A204.1 (cell line): ENCODE measurements around the gene NFKB2.

Source experiments
- FAIRE-seq: peaks from 2 replicates; lab custom pipeline; 2012; peaks lifted over from hg19 to GRCh38; lab: Jason Lieb, UNC

NFKB2 gene

GRCh38 chr10:102395400-102396316 is at the start of gene NFKB2:
TSS of gene NFKB2 (plus strand) at chr10:102395705. CDS start at chr10:102395960, 255 bp downstream.
- FAIRE-seq, result no peak

GRCh38 chr10:102347236-102347828 is 48.2 kb upstream of the NFKB2 start:
- FAIRE-seq, result no peak

DNA sequence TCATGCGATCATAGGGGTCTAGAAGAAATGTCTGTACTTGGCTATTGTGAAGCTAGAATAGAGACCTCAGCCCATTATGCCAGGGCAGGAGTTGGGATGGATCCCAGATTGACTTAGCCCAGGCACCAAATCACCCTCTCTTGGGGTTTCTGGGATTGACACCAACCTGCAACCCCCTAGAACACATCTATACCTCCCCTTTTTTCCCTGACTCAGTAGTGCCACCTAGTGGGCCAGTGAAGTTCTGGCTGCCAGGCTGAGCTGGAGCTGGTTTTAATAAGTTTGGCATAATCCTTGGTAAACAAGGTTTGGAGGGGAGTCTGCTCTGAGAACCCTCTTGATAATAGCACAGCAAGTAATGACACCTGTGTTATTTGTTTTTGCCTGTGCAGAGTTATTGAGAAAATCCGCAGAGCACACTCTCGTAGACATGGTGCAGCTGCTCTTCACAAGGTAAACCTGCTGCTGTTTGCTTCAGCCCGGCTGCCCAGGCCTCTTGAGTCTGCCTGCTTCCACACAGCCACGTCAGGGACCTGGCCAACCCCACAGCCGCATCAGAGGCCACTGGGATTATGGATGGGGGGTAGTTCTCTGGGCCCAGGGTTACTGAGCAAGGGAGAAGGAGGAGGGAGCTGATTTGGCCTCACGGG is 43.3 kb upstream of the NFKB2 start:
- FAIRE-seq, result peak; percentile 16

DNA sequence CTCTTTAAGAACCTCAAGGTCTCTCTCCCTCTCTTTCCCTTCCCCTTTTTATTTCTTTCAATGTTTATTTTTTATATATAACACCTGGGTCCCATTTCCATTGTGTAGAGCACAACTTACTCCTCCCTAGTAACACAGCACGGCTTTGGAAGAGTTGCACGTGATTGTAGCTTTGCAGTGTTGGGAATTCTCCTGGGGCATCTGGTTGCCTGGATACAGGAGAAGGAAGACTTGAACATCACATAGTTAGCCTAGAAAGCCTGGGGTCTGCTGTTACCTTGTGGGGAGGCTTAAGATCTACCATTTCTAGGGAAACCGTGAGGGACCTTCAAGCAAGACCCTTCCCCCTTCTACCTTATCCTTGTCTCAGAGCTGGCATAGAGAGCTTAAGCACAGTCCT is 41.1 kb upstream of the NFKB2 start:
- FAIRE-seq, result no peak

DNA sequence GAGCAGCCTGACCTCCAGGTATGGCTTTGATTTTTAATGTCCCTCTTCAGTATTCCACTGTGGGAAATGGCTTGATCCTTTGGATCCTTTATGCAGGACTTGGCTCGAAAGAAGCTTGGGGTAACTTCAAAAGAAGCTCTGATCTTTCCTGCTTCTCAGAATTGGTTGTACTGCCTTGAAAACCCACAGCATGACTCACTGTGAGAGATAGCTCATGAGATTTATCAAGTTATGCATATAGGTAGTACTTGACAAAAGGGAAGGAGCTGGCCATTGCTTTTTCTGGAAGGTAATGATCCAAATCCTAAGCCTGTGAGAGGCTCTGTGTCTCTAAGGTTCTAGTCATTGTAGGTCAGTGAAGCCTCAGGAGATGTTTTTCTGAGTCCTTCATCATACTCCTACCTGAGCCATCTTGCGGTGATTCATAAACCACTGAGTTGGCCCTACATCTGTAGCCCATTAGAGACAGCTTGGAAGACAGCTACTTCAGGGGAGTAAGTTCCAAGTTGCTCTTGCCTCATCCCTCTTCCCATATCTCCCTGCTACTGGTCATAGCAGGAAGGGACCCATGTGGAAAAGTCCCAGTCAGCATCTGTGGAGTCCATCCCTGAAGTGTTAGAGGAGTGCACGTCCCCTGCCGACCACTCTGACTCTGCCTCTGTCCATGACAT is 36.7 kb upstream of the NFKB2 start:
- FAIRE-seq, result no peak

DNA sequence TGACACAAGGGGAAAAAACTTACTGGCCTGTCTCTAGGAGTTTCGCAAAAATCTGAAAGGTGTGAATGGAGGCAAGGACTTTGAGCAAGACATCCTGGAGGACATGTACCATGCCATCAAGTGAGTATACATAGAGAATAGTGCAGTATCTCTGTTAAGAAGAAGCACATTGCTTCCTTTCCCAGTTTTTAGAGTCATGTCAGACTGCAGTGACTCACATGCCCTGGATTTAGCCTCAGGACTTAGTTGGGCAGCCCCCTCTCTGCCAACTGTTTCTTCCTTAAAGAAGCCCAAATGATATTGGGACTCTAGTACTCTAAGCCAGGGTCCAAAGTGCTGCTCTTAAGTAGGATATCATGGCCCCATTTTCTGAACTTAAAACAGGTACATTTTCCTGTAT is 28.1 kb upstream of the NFKB2 start:
- FAIRE-seq, result no peak

DNA sequence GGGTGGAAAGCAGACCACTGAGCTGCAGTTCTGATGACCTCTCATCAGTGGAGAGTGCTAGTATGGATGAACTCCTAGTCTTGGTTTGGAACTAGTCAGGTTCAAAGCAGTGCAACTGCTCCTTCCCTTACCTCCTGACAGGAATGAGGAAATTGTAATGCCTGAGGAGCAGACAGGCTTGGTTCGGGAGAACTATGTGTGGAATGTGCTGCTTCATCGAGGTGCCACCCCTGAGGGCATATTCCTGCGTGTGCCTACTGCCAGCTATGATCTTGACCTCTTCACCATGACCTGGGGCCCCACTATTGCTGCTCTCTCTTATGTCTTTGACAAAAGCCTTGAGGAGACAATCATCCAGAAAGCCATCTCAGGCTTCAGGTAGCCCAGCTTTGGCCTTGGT is 27.4 kb upstream of the NFKB2 start:
- FAIRE-seq, result no peak

- FAIRE-seq, result no peak
These were observed 24.2 kb upstream of the NFKB2 start for GRCh38 chr10:102371295-102371694.

DNA sequence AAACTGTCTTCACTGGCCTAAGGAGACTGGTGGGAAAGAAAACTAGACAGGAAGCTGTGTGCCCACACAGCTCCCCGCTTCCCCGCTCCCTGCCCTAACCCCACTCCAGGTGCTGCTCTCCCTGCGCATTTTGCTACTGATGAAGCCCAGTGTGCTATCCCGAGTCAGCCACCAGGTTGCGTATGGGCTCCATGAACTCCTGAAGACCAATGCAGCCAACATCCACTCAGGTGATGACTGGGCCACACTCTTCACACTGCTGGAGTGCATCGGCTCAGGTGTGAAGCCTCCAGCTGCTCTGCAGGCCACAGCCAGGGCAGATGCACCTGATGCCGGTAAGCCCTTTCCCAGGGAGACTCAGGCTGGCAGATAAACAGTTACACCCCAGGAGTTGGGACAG is 20.3 kb upstream of the NFKB2 start:
- no peak for FAIRE-seq

DNA sequence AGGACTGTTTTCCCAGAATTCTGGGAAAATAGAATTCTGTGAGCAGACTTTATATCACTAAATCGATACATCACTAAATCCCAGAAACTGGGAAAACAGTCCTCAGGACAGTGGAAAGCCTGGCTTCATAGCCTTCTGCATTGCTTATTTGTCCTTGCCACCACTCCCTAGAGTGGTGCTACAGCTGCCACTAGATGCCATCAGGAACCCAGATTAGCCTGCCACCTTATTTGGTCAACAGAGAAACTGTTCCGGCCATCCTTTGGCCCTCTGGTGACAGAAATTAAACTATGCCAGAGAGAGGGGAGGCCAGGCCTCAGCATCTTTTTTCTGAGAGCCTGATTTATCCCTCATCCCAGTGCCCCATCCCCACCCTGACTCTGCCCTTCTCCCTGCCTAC is 19.6 kb upstream of the NFKB2 start:
- FAIRE-seq, result no peak

- FAIRE-seq, result no peak
These were observed 18.6 kb upstream of the NFKB2 start for GRCh38 chr10:102376901-102377300.

GRCh38 chr10:102379383-102379782 is 16.1 kb upstream of the NFKB2 start:
- FAIRE-seq, result no peak

- FAIRE-seq, result no peak
These were observed 13.5 kb upstream of the NFKB2 start for GRCh38 chr10:102381983-102382382.

GRCh38 chr10:102382871-102383270 is 12.6 kb upstream of the NFKB2 start:
- no peak for FAIRE-seq

- FAIRE-seq, result no peak
These were observed 11.5 kb upstream of the NFKB2 start for GRCh38 chr10:102384053-102384452.

DNA sequence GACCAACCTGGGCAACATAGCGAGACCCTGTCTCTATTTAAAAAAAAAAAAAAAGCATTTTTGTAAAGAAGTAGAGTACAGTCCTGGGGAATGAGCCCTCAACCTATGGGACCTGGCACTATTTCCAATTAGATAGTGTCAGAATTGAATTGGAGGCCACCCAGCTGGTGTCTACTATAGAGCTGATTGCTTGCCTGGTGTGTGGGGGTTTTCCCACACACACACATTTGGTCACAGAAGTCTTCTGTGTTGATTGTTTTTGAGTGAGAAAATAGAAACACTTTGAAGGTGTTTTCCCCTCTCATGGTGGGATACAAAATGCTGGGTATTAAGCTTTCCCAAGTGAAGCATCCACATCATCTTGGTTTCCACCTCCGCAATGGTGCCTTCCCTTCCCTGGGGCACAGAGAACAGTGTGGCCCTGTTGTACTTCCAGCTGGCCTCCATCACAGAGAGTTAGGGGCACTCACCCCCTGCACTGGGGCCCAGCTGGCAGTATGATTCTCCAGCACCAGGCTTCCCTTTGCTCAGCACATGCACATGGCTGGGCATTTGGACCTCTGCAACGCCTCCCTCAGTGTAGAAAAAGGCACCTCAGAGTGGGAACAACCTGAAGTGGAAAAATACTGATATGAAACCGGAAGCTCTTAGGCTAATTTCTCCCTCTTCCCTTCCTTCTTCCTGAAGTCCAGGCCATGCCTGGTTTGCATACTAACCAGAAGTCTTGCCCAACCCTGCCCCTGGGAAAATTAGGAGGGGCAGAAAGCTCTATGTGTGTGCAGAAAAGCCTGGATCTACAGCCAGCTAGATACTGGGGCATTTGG is 10.7 kb upstream of the NFKB2 start:
- no peak for FAIRE-seq

- FAIRE-seq, result no peak
These were observed 5.6 kb upstream of the NFKB2 start for GRCh38 chr10:102389894-102390293.

DNA sequence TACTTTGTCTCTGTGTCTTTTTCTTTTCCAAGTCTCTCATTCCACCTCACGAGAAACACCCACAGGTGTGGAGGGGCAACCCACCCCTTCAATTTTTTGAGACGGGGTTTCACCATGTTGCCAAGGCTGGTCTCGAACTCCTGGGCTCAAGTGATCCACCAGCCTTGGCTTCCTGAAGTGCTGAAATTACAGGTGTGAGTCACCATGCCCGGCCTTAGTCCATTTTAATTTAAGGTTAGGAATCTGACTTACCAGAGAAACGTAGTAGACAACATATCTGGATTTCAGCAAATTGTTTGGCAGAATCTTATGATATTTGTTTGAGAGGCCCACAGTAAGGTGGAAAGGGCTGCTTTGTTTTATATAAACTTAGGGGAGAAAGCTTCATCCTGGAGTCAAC is 3.2 kb upstream of the NFKB2 start:
- FAIRE-seq, result no peak

DNA sequence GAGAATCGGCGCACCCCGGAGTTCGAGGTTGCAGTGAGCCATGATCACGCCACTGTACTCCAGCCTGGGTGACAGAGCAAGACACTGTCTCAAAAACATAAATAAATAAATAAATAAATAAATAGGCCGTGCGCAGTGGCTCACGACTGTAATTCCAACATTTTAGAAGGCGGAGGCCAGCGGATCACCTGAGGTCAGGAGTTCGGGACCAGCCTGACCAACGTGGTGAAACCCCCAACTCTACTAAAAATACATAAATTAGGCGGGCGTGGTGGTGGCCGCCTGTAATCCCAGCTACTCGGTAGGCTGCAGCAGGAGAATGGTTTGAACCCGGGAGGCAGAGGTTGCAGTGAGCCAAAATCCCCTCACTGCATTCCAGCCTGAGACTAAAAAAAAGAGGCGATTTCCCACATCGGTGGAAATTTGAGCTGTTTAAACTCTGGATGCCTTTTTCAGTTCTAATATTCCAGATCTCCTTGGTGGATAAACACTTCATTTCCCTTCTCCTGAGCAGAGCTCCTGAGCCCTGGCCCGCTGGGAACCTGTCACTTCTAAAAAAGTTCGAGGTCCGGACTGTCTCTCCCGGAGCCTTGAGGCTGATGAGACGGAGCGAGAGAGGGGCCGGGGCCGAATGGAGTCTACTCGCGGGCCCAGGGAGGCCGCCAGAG is 2.0 kb upstream of the NFKB2 start:
- no peak for FAIRE-seq

DNA sequence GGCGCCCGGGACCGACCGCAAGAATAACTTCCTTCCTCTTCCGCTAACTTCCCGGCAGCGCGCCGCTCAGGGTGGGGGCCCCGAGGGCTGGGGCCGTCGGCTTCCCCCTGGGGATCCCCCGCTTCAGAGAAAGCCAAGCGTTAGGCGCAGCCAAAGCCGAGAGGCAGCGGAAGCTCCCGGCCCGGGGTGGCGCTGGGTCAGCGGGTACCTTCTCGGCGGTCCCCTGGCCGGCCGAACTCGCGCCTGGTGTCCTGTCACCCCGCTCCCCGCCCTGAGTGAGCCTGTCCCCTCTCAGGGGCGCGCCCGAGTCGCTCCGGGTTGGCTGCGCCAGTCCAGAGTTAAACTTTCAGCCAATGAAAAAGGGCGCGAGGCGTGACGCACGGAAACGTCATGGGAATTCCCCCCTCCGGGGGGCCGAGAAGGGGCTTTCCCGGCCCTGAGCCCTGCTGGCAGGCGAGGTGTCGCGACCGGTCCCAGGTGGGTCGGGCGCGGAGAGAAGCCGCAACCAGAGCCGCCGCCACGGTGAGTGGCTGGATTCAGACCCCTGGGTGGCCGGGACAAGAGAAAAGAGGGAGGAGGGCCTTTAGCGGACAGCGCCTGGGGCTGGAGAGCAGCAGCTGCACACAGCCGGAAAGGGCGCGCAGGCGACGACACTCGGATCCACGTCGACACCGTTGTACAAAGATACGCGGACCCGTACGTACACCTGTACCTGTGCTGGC is 1.3 kb upstream of the NFKB2 start:
- FAIRE-seq, result no peak
